RWPE2 (cell line): Measurements from ENCODE around the gene CNEP1R1.

Source experiments
- ATAC-seq: fragments of 200-7000 bp; cut with Tn5 transposase; 3 replicates; pipeline ENCODE4 v1.9.1; 2021; ENCODE audit warnings: low read depth
- DNase-seq: peaks from one replicate; pipeline ENCODE4 v3.0.0-alpha.2; 2020; ENCODE audit warnings: low spot score
- H3K27ac ChIP-seq: fragments of 450-650 bp; 2 replicates; pipeline ENCODE4 v1.5.1; 2017; ENCODE audit warnings: mild to moderate bottlenecking; ENCODE audit not compliant: poor library complexity, severe bottlenecking
- H3K27me3 ChIP-seq: fragments of 250-450 bp; sonication (Bioruptor Pico); 2 replicates; pipeline ENCODE4 v1.5.1; 2021; ENCODE audit warnings: mild to moderate bottlenecking, moderate library complexity; ENCODE audit not compliant: insufficient read depth, poor library complexity, severe bottlenecking
- H3K36me3 ChIP-seq: fragments of 250-450 bp; sonication (Bioruptor Pico); 2 replicates; pipeline ENCODE4 v1.5.1; 2020; ENCODE audit warnings: low read depth, mild to moderate bottlenecking, moderate library complexity
- H3K4me1 ChIP-seq: fragments of 250-450 bp; sonication (Bioruptor Pico); 2 replicates; pipeline ENCODE4 v1.5.1; 2021; ENCODE audit warnings: mild to moderate bottlenecking, moderate library complexity; ENCODE audit not compliant: insufficient read depth, poor library complexity, severe bottlenecking
- H3K4me3 ChIP-seq: fragments of 250-450 bp; sonication (Bioruptor Pico); 2 replicates; pipeline ENCODE4 v1.5.1; 2021; ENCODE audit warnings: mild to moderate bottlenecking, moderate library complexity; ENCODE audit not compliant: severe bottlenecking
- H3K9me3 ChIP-seq: fragments of 250-450 bp; sonication (Bioruptor Pico); 2 replicates; pipeline ENCODE4 v1.5.1; 2021; ENCODE audit warnings: mild to moderate bottlenecking, moderate library complexity; ENCODE audit not compliant: severe bottlenecking
- CTCF ChIP-seq: fragments of 450-650 bp; IDR thresholded peaks from one replicate; pipeline ENCODE4 v1.5.1; 2017; ENCODE audit warnings: mild to moderate bottlenecking, moderate library complexity; ENCODE audit not compliant: poor library complexity, severe bottlenecking

Gene CNEP1R1

GRCh38 chr16:50056226-50056625 is 31.2 kb downstream of the CNEP1R1 start:
- no peak for TF ChIP-seq CTCF
- Histone ChIP-seq H3K36me3 (no peaks in the 10 kb centered on the region), H3K27ac (no peak overlapping the region), H3K4me3 (no peak overlapping the region), H3K9me3 (no peaks in the 10 kb centered on the region), H3K4me1 (no peaks in the 10 kb centered on the region), H3K27me3 (no peaks in the 10 kb centered on the region)
- DNase-seq = no peak
- ATAC-seq = no peak

DNA sequence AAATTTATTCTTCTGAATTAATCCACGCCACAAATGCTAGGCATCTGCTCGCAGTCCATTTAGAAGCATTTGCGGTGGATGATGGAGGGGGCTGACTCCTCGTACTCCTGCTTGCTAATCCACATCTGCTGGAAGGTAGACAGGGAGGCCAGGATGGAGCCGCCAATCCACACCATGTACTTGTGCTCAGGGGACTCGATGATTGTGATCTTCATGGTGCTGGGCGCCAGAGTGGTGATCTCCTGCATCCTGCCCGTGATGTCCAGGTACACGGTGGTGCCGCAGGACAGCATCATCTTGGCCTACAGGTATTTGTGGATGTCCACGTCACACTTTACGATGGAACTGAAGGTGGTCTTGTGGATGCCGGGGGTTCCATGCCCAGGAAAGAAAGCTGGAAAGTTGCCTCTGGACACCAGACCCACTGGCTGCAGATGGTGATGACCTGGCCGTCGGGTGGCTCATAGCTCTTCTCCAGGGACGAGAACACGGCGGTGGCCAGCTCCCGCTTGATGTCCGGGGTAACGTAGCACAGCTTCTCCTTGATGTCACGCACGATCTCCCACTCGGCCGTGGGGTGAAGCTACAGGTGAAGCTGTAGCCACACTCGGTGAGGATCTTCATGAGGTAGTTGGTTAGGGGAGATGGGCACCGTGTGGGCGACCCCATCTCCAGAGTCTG is 33.2 kb downstream of the CNEP1R1 start:
- no peak for ATAC-seq
- no peak for DNase-seq

GRCh38 chr16:50059111-50059510 is 34.1 kb downstream of the CNEP1R1 start:
- Histone ChIP-seq H3K27ac (no peak overlapping the region), H3K4me1 (no peaks in the 10 kb centered on the region), H3K4me3 (no peak overlapping the region), H3K27me3 (no peaks in the 10 kb centered on the region), H3K36me3 (no peaks in the 10 kb centered on the region), H3K9me3 (no peaks in the 10 kb centered on the region)
- TF ChIP-seq CTCF = no peak
- DNase-seq (no peak), ATAC-seq (no peak)

More for the DNA sequence above, 33.2 kb downstream of the CNEP1R1 start:
- no peaks in the 10 kb centered on the region for H3K9me3 ChIP-seq
- no peaks in the 10 kb centered on the region for H3K27me3 ChIP-seq
- H3K4me1 ChIP-seq = no peaks in the 10 kb centered on the region
- H3K27ac ChIP-seq = no peak overlapping the region
- TF ChIP-seq CTCF = no peak
- no peak overlapping the region for H3K4me3 ChIP-seq
- no peaks in the 10 kb centered on the region for H3K36me3 ChIP-seq

- Histone ChIP-seq H3K36me3 (no peaks in the 10 kb centered on the region), H3K27ac (no peak overlapping the region), H3K4me1 (no peaks in the 10 kb centered on the region), H3K27me3 (no peaks in the 10 kb centered on the region), H3K4me3 (no peak overlapping the region), H3K9me3 (no peaks in the 10 kb centered on the region)
- ATAC-seq (no peak), DNase-seq (no peak)
- no peak for TF ChIP-seq CTCF
These were observed 34.6 kb downstream of the CNEP1R1 start for GRCh38 chr16:50059669-50060068.

- no peak for ATAC-seq
- Histone ChIP-seq H3K36me3 (no peaks in the 10 kb centered on the region), H3K4me3 (no peak overlapping the region), H3K27ac (no peak overlapping the region), H3K4me1 (no peaks in the 10 kb centered on the region), H3K27me3 (no peaks in the 10 kb centered on the region), H3K9me3 (no peaks in the 10 kb centered on the region)
- DNase-seq = no peak
- TF ChIP-seq CTCF = no peak
These were observed 36.3 kb downstream of the CNEP1R1 start for GRCh38 chr16:50061326-50061725.
